Activated effector memory CD4-positive, alpha-beta T cell treated with Interleukin-2 at 50 U/mL for 16 hours (primary cell): ENCODE results near the gene RNASE7.
A peak's percentile ranks its signal among the peaks of the same experiment; 100 is the strongest.

Experiments
- DNase-seq: peaks from one replicate; pipeline ENCODE4 v3.0.0-alpha.2; 2020

The RNASE7 gene

DNA sequence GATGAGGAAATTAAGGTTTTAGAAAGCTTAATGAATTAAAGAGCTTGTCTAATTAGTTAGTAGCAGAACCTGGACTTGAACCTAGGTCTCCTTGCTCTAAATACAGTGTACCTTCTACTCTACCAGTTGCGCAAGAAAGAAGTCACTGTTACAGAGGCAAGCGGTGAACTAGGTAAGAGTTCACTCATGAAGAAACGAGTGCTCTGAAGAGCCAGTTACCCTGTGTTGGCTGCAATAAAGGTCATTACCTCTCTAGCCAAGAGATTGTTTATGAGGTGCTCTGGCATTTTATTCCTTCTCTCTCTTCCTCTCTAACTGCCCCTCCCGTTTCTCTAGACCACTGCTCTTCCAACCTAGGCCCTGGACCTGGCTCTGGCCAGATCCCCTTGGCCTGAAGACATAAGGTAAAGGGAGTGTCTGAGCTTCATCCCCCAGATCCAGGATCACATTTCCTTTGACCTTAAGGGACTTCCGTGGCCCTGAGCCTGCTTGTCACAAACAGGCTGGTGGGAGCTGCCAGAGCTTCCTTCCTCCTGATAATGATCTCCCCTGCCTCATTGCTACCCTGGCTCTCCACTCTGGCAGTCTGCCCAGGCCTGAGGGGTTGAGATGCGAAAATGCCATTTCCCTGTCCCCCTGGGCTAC lies 1.9 kb downstream of the RNASE7 start:
- peak; percentile 18 for DNase-seq

DNA sequence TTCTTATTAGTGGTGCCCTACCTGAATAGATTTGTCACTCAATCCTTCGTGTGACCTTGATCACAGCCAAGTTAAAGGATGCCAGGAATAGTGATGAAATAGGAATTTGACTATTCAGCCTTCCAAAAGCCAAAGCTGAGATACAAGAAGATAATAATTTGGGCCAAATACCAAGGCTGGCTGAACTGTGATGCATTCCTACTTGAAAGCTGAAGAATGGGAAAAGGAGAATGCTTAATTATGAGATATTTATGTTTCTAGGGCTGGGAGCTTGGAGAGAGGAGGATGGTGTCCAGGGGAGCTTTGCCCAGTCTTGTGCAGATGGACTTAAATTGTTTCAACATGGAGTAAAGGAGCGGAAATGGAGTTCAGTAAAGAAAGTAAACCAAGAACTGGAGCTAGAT lies 5.2 kb downstream of the RNASE7 start:
- no peak for DNase-seq

DNA sequence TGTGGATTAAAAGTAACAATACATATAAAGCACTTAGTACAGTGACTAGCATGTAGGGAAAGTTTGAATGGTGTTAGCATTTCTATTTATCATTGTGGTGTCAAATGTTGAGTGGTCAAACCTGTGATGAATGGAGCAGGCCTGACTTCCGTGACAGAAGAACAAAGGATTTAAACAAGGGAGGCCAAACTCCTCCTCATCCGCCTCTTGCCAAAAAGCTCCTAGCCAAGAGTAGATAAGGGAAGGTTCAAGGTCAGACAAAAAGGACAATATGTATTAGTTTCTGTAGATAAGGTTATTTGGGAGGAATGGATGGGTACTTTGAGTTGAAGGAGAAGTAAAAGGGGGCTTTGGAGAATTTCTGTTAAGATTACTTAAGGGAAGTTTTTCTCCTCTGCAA lies 6.5 kb downstream of the RNASE7 start:
- no peak for DNase-seq

DNA sequence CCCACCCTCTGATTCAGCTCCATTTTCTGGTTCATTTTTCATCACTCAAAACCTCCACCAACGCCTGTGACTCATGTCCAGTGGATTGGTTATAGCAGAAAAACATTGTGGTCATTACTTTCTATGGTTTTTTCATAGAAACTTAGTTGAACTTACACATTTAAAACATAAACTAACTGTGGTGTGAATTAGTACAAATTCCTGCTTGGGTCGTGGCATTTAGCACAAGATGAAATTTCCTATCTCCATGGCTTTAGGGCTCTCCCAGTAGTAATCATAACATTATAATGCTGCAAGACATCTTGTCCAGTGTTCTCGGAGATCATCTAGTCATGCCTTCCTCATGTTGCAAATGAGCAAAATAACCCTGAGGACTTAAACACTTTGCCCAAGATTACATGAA lies 7.1 kb downstream of the RNASE7 start:
- DNase-seq, result no peak

DNA sequence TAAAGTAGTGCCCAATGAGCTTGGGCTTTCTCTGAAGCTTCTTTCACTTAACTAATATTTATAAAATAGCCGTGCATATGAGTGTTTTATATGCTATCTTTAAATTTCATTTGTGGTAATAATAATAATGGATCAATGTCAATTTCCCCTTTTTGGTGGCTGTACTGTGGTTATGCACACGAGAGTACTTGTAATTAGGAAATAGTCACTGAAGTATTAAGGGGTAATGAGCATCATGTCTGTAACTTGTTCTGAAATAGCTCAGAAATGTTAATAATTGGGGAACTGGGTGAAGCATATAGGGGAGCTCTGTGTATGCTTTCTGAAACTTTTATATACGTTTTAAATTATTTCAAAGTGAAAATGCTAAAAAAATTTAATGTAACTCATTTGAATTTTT lies 8.4 kb downstream of the RNASE7 start:
- DNase-seq, result no peak

DNA sequence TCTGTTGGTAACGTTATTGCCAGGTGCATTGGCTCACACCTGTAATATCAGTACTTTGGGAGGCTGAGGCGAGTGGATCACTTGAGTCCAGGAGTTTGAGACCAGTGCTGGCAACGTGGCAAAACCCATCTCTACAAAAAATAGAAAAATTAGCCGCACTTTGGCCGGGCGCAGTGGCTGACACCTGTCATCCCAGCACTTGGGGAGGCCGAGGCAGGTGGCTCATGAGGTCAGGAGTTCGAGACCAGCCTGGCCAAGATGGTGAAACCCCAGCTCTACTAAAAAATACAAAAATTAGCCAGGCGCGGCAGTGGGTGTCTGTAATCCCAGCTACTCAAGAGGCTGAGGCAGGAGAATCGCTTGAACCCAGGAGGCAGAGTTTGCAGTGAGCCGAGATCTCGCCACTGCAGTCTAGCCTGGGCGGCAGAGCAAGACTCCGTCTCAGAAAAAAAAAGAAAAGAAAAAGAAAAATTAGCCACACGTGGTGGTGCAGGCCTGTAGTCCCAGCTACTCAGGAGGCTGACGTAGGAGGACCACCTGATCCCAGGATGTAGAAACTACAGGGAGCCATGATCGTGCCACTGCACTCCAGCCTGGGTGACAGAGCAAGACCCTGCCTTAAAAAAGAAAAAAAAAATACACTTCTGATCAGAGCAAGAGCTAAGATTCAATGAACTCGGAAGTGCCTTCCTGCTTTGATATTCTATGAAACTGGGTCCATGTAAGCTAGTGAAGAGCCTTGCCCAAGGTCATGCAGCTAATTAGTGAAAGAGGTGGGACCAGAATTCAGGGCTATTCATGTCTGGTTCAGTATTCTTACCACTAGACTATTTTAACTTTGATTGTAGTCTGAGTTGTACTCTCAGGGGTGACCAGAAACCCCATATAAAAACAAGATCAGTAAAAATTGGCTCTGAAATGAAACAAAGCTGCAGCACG lies 11.3 kb downstream of the RNASE7 start:
- DNase-seq, result no peak

DNA sequence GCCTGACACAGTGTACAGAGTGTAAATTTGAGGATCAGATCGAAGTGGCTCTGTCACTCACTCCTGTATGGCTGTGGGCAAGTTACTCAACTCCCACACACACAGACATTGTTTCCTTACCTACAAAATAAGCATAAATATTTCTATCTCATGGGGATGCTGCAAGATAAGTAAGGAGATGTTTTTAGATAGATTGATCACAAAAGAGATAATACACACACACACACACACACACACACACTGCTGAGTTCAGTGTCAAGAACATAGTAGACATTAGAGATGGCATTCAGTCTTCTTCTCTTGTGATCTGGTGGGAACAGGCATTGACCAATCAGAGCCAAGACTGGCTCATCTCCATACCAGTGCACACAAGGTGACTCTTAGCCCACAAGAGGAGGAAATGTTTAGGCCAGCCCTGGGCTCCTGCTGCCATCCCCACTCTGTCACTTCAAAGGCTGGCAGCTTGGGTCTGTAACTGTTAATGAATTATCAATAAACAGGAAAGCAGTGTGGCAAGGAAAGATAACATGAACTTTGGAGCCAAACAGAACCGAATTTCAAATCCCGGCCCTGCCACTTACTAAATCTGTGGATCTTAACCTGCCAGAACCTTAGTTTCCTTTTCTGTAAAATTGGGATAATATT lies 12.1 kb downstream of the RNASE7 start:
- DNase-seq, result no peak

DNA sequence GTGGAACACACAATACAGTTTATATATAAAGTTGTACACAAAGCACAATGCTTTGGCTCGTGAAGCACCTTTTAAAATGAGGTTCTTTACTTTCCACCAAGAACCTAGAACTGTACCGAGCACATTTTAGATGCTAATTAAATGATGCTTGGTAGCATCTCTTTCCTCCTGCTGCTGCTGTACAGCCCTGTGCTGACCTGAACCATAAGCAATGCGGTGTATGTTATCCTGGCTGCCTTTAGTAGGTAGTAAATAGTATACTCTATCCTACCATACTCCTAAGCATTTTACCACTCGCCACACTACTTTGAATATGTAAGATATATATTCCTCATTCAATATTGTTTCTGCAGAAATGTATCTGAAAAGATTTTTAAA lies 12.6 kb downstream of the RNASE7 start:
- no peak for DNase-seq

DNA sequence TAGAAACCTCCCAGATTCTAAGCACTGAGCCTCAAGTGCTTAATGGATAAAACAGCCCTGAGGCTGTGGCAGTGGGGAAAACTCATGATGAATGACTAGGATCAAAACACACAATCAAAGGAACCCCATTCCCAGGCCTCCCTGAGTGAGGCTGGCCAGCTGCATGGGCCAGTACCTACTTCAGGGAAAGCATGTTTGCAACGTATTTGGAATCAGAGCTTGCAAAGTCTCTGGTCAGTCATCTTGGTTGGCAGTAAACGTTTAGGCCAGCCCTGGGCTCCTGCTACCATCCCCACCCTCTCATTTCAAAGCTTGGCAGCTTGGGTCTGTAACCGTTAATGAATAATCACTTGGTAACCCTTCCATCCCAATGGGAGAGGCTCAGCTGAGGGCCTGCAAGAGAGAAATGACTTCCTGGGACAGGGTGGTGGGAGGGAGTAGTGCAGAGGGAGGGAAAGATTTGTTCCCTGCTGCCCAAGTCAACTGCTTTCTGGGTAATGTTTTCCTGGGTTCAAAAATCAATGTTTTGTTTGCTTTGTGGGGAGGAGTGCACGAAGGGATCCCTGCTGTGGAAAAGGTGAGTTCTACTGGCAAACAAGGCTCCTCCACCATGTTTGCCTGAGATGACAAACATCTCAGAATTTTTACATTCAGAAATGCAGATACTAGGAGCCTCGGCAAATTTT lies 13.4 kb downstream of the RNASE7 start:
- no peak for DNase-seq

DNA sequence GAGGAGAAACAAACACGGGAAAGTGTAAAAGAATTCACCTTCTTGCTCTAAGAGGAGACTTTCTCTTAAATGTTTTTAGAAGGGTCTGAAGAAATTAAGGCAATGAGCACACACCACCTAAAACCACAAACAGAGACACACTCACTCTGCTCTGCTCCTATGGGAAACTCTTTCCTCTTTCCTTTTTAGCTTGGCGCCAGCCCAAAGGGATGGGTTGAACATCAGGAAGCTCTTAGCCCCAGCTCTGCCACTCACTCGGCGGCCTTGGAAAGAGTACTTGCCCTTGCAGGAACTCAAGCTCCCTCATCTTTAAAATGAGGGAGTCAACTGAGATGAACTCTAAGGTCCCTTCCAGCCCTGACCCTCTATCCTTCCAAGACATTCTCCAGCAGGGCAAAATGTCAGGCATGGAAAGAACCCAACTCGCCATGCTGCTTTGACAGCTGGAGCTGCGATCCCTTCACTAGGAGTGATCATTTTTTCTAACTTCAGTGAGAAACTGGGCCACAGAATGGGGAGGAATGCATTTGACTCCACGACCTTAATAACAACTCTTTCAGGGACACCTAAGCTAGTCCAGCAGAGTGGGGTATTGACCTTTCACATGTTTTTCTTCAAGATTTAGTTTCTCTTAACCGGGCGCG lies 14.5 kb downstream of the RNASE7 start:
- no peak for DNase-seq

DNA sequence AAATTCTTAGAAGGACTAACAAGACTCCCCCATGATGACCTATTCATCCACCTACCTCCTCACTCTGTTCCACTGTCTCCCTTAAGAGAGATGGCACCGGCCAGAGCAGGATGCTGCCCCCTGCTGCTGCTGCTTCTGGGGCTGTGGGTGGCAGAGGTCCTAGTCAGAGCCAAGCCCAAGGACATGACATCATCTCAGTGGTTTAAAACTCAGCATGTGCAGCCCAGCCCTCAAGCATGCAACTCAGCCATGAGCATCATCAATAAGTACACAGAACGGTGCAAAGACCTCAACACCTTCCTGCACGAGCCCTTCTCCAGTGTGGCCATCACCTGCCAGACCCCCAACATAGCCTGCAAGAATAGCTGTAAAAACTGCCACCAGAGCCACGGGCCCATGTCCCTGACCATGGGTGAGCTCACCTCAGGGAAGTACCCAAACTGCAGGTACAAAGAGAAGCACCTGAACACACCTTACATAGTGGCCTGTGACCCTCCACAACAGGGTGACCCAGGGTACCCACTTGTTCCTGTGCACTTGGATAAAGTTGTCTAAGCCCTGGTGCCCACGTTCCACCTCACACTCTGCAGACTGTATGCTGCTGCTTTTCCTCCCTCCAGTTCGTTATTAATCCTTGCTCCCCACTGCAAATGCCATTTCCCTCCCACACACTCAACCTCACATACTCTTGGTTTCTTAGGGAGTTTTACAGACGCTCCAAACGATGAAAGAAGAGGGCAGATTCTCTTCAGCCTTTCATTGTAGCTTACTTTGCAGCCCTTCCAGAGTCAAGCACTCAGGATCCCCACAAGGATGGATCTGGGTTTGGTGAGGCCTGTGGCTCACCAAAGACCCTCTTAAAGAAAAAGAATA lies 15.9 kb downstream of the RNASE7 start, which contains the start of gene RNASE8:
RNASE8 (plus strand) TSS at position 20 of the 873 bp plus-strand sequence; CDS start at position 91, 71 bp downstream.
- no peak for DNase-seq

DNA sequence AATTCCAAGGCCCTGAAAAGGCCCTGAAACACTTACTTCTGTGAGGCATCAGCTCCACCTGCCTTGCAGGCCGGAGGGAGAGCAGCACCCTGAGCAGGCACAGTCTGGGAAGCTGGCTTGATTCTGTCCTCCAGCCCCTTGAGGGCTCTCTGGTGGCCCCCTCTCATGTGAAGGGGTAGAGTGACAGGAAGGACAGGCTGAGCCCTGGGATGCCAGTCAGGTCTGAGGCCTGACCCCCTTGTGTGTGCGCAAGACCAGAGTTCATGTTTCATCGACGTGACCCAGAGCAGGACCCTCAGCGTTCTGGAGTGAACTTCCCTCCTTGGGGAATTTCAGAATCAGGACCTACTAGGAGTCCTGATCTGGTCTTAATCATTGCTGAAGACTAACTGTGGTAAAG lies 16.7 kb downstream of the RNASE7 start:
- no peak for DNase-seq

DNA sequence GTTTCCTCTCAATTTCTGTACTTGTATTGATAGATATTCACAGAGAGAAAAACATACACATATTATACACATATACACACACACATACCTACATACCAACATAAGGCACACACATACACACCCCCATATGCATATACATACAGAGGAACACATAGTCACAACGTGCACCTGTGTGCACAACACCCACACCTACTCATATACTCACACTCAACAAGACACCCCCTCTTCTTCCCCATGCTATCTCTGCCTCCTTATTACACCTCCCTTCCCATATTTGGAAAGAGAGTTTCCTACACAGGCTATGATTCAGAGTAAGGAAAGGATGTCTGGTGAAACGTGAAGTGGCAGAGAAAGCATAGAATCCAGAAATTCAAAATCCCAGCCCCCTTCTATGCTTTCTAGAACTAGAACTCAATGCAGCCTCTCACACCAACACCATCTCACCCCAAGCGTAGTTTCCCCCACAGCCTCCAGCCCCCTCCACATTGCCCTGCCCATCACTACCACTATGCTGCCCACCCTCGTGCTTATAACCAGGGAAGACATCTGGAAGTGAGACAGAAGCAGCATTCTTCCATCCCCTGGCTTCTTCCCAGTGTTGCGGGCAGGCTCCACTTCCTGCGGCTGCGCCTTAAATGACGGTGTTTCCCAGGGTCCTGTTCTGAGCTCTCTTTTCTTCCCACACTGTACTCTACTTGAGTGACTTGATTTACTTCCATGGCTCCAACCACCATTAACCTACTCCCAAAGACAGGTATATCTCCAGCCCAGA lies 17.9 kb downstream of the RNASE7 start:
- no peak for DNase-seq

DNA sequence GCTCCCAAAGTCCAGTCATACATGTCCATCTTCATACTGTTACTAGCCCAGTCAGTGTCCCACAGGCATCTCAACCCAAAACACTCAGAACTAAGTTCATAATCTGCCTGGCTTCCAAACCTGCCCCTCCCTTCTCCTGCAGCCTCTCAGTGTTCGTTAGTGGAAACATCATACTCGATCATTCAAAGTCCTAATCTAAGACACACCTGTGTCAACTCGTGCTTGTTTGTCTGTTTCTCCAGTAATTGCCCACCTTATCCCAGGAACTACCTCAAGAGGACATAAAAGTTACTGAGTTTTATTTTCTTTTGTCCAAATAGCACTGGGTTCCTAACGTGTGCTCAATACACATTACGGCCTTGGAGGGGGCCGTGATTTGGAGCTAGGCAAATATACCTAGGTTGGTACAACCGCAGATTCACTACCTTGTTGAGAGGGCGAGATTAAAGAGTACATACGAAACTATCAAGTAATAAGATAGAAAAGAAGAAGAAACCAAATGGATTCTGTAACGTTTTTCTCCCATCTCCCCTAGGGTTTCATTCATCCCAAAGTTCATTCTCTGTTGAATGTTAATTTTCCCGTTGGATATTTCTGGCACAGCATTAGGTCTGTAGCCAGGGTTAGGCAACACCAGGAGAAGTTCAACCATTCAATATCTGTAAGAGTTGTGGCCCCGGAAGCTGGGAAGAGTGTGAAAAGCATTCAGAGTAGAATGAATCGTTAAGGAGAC lies 18.6 kb downstream of the RNASE7 start:
- DNase-seq, result no peak

DNA sequence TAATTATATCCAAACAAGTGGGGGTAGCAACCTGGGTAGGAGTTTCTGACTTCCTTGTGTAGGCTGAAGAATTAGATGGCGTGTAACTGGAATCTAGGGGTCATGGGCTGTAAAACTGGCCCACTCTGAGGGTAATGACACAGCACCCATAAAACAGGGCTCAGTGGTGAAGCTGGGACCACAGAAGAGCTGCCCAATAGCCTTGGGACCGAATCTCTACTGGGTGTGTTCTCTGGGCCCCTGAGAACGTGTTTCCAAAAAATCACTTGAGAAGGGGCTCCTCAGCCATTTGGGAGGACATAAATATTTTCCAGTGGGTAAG lies 19.1 kb downstream of the RNASE7 start:
- DNase-seq, result no peak

DNA sequence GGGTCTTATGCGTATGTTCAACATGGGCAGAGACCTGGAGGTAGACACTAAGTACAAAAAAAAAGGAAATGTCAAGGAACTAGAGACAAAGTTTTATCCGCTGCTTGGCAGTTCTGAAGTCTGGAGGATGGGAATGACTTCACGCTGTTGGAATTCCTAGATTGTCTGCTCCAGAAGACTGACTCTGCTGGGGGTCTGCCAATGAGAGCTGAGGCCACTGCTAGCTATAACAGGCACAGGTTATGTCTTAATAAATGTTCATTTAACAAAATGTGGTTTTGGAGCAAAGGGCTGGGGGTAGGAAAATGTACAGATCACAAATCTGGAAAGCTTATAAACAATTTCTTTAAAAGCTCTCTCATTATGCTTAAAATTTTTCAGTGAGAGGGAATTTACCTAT lies 21.3 kb downstream of the RNASE7 start:
- DNase-seq, result no peak

DNA sequence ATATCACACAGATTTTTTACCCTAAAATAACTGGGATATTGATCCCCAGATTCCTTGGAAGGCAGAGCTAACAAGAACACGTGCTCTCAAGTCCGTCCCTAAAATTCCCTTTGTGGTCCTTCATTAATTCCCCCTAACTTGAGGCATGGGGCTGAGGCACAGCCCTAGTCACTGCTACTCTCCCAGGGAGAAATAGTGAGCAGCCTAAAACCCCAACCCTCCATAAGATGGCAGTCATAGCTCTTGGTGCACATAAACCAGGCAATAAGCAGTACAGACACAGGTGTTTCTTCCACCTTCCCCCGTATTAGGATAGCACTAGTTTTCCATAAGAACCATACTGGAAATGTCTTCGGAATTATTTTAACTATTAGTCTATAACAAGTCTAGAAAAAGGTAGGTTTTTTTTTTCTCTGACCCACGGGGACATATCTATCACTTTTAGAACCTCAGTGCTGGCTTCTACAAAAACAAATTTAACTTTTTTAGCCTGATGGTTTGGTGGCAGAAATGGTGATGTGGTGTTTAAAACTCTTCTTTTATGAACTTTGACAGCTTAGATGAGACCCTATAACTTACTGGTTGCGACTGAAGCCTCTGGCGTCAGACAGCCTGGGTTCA lies 24.8 kb downstream of the RNASE7 start:
- no peak for DNase-seq

DNA sequence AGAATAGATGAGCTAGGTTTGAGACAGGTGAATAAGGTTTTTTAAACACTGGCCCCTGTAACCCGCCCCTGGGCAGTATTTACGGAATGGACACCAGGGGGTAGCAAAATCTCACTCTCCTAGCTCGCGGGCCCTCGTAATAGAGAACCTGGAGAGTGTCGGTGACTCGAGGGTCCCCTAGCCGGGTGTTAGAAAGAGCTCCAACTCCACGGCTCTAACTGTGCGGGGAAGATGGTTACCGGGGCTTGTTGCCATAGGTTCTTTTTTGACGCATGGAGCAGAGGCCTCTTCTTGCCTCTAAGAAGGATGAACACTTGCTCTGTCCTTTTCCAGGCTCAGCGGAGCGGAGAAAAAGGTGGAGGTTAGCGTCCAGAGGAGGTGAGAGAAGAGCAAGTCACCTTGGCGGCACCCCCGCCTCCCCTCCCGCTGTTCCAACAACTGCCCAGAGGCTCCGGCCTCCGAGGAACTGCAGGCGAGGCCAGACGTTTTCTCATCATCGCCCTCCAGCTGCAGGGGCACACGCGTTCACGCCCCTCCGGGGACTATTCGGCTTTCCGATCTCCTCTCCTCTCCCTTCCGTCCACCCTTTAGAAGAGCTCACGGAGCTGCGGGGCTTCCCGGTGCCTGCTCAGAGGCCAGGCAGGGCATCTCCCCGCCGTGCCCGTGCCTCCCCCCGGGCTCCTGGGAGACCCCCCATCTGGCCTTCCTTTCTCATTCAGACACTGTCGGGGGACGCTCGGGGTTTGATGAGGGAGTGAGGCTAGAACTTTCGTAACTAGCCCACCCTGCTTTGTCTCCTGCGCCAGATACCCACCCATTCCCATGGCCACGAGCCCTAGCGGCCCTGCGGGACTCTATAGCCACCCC lies 26.6 kb downstream of the RNASE7 start:
- DNase-seq, result no peak
